Calu3 (cell line): ENCODE measurements around the gene GLYATL1. TPM values are rescaled to one million over a fixed set of nuclear protein-coding genes. Genes with fewer than 3 reads are reported as not detected.

ENCODE experiments used
- Bru-seq: library from RNA; stranded (reverse); fragments of 400-500 nt; gene quantifications from one replicate; lab custom pipeline; 2021; lab: Mats Ljungman, UMichigan
- BruChase-seq, 2 experiments: library from RNA; stranded (reverse); fragments of 400-500 nt; gene quantifications; one replicate each; lab custom pipeline; 2021; lab: Mats Ljungman, UMichigan
- BruUV-seq: library from RNA; stranded (reverse); fragments of 400-500 nt; replicated peaks from 2 replicates; lab custom pipeline; 2021; lab: Mats Ljungman, UMichigan
- CTCF ChIA-PET: fragments of 300-600 bp; sonication (Branson Sonifier 250); formaldehyde crosslinking; loops from one replicate; lab custom pipeline; 2022; ENCODE audit warnings: antibody characterized with exemption; lab: Charles Lee
- DNase-seq: peaks from one replicate; pipeline ENCODE4 v3.0.0; 2022
- H3K27ac Mint-ChIP-seq: one replicate; pipeline ENCODE4 v1.8.0; 2022; ENCODE audit warnings: mixed read lengths; ENCODE audit not compliant: unreplicated experiment
- H3K27me3 Mint-ChIP-seq: one replicate; pipeline ENCODE4 v1.8.0; 2022; ENCODE audit warnings: mixed read lengths; ENCODE audit not compliant: unreplicated experiment
- H3K36me3 Mint-ChIP-seq: one replicate; pipeline ENCODE4 v1.8.0; 2022; ENCODE audit warnings: mild to moderate bottlenecking, moderate library complexity, mixed read lengths; ENCODE audit not compliant: insufficient read depth, unreplicated experiment
- H3K4me1 Mint-ChIP-seq: one replicate; pipeline ENCODE4 v1.8.0; 2022; ENCODE audit warnings: mild to moderate bottlenecking, low read depth, mixed read lengths; ENCODE audit not compliant: unreplicated experiment
- H3K4me3 Mint-ChIP-seq: one replicate; pipeline ENCODE4 v1.8.0; 2022; ENCODE audit warnings: mild to moderate bottlenecking, low read depth, moderate library complexity, mixed read lengths; ENCODE audit not compliant: unreplicated experiment
- H3K9me3 Mint-ChIP-seq: one replicate; pipeline ENCODE4 v1.8.0; 2022; ENCODE audit warnings: low read depth, mixed read lengths; ENCODE audit not compliant: unreplicated experiment
- intact Hi-C: fragments of 100-400 bp; cut with micrococcal nuclease; formaldehyde crosslinking; loops from one replicate; pipeline ENCODE4 v1.10.0; 2022; ENCODE audit not compliant: unreplicated experiment
- long read RNA-seq: library from polyadenylated mRNA; stranded (forward); transcript quantifications from one replicate; pipeline ENCODE4 v2.0.0, GENCODE V29; 2022
- total RNA-seq: library from RNA; stranded (reverse); gene quantifications from 2 replicates; pipeline ENCODE4 v1.2.3, GENCODE V29; 2022
- TF ChIP-seq, protein P1 (sequence below): fragments of 200-600 bp; IDR thresholded peaks from one replicate; pipeline ENCODE4 v1.8.0; 2022; ENCODE audit warnings: antibody characterized with exemption; ENCODE audit not compliant: unreplicated experiment

GLYATL1 gene, protein sequence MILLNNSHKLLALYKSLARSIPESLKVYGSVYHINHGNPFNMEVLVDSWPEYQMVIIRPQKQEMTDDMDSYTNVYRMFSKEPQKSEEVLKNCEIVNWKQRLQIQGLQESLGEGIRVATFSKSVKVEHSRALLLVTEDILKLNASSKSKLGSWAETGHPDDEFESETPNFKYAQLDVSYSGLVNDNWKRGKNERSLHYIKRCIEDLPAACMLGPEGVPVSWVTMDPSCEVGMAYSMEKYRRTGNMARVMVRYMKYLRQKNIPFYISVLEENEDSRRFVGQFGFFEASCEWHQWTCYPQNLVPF
- total RNA-seq (not detected in 2 replicates), Bru-seq, nascent RNA (percentile 6 among the genes with signal in this experiment), BruChase-seq, experiment 1, labeled RNA remaining after a 6-hour chase (not detected), BruChase-seq, experiment 2, labeled RNA remaining after a 2-hour chase (percentile 3 among the genes with signal in this experiment)
- long read RNA-seq: 0 reads

DNA sequence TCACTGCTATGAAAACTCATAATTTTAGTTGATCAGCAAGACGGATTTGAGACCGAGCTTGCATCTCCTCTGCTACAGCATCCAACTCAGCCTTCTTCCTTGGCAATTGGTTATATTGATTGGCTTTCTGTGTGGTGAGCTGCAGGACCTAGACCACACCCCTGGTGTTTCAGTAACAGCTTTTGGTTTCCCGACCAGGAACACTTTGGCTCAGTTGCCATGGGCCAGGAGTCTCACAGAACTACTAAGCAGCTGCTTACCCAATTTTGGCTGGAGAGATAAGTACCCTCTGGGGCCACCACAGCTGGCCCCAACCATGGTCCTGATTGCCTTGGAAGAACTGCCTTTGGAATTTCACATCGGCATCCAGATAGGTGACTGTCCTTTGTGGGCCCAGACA lies at the start of gene GLYATL1:
Gene GLYATL1 (plus strand): TSS at position 212 of the 400 bp plus-strand sequence. CDS start 7,600 bp downstream, outside the sequence.
- BruUV-seq: no TSS peak
- intact Hi-C loops: no loop called here
- no peak within 1 kb of the TSS for H3K4me3 Mint-ChIP-seq
- no peak for DNase-seq
- H3K27me3 Mint-ChIP-seq: peaks cover 19% of the 10 kb centered on the region
- H3K9me3 Mint-ChIP-seq: no peaks in the 10 kb centered on the region
- H3K27ac Mint-ChIP-seq: no peak within 1 kb of the TSS
- no peaks in the 10 kb centered on the region for H3K36me3 Mint-ChIP-seq
- CTCF ChIA-PET: no interaction called here
- H3K4me1 Mint-ChIP-seq: no peaks in the 10 kb centered on the region
- TF ChIP-seq, protein P1, sequence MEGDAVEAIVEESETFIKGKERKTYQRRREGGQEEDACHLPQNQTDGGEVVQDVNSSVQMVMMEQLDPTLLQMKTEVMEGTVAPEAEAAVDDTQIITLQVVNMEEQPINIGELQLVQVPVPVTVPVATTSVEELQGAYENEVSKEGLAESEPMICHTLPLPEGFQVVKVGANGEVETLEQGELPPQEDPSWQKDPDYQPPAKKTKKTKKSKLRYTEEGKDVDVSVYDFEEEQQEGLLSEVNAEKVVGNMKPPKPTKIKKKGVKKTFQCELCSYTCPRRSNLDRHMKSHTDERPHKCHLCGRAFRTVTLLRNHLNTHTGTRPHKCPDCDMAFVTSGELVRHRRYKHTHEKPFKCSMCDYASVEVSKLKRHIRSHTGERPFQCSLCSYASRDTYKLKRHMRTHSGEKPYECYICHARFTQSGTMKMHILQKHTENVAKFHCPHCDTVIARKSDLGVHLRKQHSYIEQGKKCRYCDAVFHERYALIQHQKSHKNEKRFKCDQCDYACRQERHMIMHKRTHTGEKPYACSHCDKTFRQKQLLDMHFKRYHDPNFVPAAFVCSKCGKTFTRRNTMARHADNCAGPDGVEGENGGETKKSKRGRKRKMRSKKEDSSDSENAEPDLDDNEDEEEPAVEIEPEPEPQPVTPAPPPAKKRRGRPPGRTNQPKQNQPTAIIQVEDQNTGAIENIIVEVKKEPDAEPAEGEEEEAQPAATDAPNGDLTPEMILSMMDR: no peak

DNA sequence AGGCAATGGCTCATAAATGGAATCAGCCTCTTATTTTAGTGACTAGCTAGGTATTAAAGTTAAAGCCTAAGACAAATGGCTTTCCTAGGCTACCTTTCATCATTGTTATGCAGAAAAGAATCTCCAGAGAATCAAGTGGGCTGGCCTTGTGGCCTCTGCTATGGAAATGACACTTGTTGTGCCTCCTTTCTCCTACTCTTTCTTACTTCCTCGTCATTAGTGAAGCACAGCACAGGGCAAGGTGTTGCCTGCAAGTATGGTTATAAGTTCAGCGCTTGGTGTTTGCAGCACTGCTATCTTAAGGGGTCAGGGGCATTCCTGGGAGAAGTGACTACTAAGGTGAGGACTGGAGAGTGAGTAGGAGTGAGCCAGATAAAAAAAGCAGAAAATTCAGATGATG lies 45.4 kb upstream of the GLYATL1 start:
- no peak overlapping the region for H3K4me3 Mint-ChIP-seq
- intact Hi-C loops: loop anchor here (10.0 kb wide), 1 partner anchor 179 kb away; no protein-coding TSS in a partner anchor
- no peaks in the 10 kb centered on the region for H3K27me3 Mint-ChIP-seq
- TF ChIP-seq, protein P1: no peak
- no peaks in the 10 kb centered on the region for H3K4me1 Mint-ChIP-seq
- CTCF ChIA-PET: interaction anchor here (0.6 kb wide), 1 partner anchor 431 kb away, joined by 3 read pairs; no protein-coding TSS in a partner anchor
- BruUV-seq: no TSS peak
- no peaks in the 10 kb centered on the region for H3K36me3 Mint-ChIP-seq
- no peaks in the 10 kb centered on the region for H3K9me3 Mint-ChIP-seq
- DNase-seq: no peak
- no peak overlapping the region for H3K27ac Mint-ChIP-seq

DNA sequence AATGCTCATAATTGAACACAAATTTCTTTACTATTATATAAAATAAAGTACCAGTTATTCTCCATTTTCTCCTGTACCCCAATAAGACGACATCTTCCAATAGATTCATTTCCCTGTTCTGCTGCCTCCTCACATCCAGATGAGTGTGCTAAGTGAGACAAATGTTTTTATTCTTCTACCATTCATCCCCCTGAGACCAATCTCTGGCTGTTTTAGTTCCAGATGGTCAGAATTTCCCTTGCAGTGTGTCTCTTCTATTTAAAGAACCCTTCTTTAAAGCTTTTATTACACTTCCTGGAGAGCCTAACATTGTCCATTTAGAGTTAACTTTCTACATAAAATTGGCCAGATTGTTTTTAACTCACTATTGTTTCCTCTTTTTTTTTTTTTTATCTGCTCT lies 41.2 kb upstream of the GLYATL1 start:
- H3K4me1 Mint-ChIP-seq: no peaks in the 10 kb centered on the region
- no peak for DNase-seq
- intact Hi-C loops: loop anchor here (10.0 kb wide), 1 partner anchor 183 kb away; no protein-coding TSS in a partner anchor
- no peak overlapping the region for H3K4me3 Mint-ChIP-seq
- TF ChIP-seq, protein P1: no peak
- no peaks in the 10 kb centered on the region for H3K9me3 Mint-ChIP-seq
- H3K27me3 Mint-ChIP-seq: peaks cover 16% of the 10 kb centered on the region
- no TSS peak for BruUV-seq
- no peaks in the 10 kb centered on the region for H3K36me3 Mint-ChIP-seq
- CTCF ChIA-PET: no interaction called here
- no peak overlapping the region for H3K27ac Mint-ChIP-seq

DNA sequence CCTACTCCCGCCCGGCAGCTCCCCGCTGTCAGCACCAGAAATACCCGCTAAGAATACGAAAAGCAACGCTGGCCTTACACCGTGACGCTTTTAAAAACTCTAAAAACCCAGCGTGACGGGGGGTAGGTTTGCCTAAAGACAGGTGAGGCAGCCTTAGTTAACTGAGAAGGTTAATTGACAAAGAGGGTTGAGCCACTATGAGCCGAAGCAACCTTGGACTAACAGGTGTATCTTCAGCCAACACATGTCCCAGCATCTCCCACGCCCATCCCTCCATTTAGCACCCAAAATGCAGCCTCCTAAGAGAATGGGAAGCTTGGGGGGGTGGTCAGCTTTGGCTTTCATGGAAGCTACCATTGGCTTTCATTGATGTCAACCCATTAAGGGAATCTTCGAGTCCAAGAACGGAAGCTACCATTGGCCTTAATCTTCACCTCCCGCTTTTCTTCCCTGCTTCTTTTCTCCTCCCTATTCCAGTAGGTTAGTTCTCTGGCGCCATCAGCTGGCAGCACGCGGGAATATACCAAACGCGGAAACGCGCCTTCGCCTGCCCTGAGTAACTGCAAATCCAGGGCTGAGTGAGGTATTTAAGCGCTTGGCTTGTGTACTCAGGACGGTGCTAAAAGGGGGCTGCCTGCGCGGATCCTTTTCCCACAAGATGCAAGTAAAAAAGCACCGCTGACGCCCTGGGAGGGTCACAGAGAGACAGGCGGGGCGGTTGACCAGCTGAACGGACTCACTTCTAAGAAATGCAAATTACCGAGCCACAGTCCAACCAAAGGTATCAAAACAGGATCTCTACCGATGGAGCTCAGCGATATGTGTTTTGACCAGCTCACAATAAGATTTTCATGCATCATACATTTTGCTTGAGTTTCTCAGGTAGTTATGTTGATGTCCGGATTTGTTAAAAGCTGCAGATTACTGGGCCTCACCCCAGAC lies 38.5 kb upstream of the GLYATL1 start:
- BruUV-seq: no TSS peak
- Mint-ChIP-seq H3K36me3 (no peaks in the 10 kb centered on the region), H3K27me3 (peaks cover 41% of the 10 kb centered on the region), H3K9me3 (no peaks in the 10 kb centered on the region), H3K27ac (no peak overlapping the region), H3K4me3 (peak overlapping the region; percentile 22), H3K4me1 (no peaks in the 10 kb centered on the region)
- CTCF ChIA-PET: interaction anchor here (1.0 to 2.3 kb wide), 5 partner anchors 71 to 333 kb away, joined by 3 to 12 read pairs (median 7); no protein-coding TSS in a partner anchor
- TF ChIP-seq, protein P1: peak; percentile 60
- peak; percentile 85 for DNase-seq
- intact Hi-C loops: loop anchor here (1.0 to 5.0 kb wide), 5 partner anchors 58 to 323 kb away; partner anchors contain the start of genes GLYATL2, LPXN and ZFP91
